Loucy (cell line): ENCODE measurements around the gene RTF1.
A peak's percentile ranks its signal among the peaks of the same experiment; 100 is the strongest.
"Not testable (repeated sequence)": the region's sequence is repeated elsewhere in the genome, so short reads cannot be mapped to it uniquely, and the experiment has no call there.

ENCODE experiments used
- H2AFZ ChIP-seq: fragments of 200-600 bp; sonication (generic); 2 replicates; pipeline ENCODE4 v1.6.0; 2016; ENCODE audit warnings: antibody characterized with exemption, mild to moderate bottlenecking, low read length, moderate library complexity
- H3F3A ChIP-seq: fragments of 200-600 bp; 2 replicates; pipeline ENCODE4 v1.6.0; 2016; ENCODE audit warnings: antibody characterized with exemption, low read depth, mild to moderate bottlenecking
- H3K27me3 ChIP-seq: fragments of 200-600 bp; sonication (generic); 2 replicates; pipeline ENCODE4 v1.6.1; 2014; ENCODE audit warnings: low read length, mild to moderate bottlenecking; ENCODE audit not compliant: insufficient read depth, poor library complexity, severe bottlenecking
- H3K36me3 ChIP-seq: fragments of 200-600 bp; sonication (generic); 2 replicates; pipeline ENCODE4 v1.6.1; 2016; ENCODE audit warnings: low read length; ENCODE audit not compliant: insufficient read depth
- H3K4me1 ChIP-seq: fragments of 200-600 bp; sonication (generic); 2 replicates; pipeline ENCODE4 v1.5.1; 2014; ENCODE audit warnings: low read length, mild to moderate bottlenecking; ENCODE audit not compliant: insufficient read depth, poor library complexity, severe bottlenecking
- H3K4me2 ChIP-seq: fragments of 200-600 bp; sonication (generic); 2 replicates; pipeline ENCODE4 v1.6.0; 2014; ENCODE audit warnings: antibody characterized with exemption, low read length, low read depth, mild to moderate bottlenecking; ENCODE audit not compliant: poor library complexity, severe bottlenecking
- H3K4me3 ChIP-seq: fragments of 200-600 bp; sonication (generic); 2 replicates; pipeline ENCODE4 v1.5.1; 2014; ENCODE audit warnings: low read length, mild to moderate bottlenecking, mixed read lengths; ENCODE audit not compliant: poor library complexity, severe bottlenecking
- H3K79me2 ChIP-seq: fragments of 200-600 bp; sonication (generic); 2 replicates; pipeline ENCODE4 v1.6.1; 2014; ENCODE audit warnings: low read length; ENCODE audit not compliant: insufficient read depth
- H3K9ac ChIP-seq: fragments of 200-600 bp; sonication (generic); 2 replicates; pipeline ENCODE4 v1.6.0; 2014; ENCODE audit warnings: mild to moderate bottlenecking, low read depth, low read length, moderate library complexity; ENCODE audit not compliant: poor library complexity, severe bottlenecking
- H3K9me2 ChIP-seq: fragments of 200-600 bp; sonication (generic); replicated peaks from 2 replicates; pipeline ENCODE4 v1.6.1; 2016; ENCODE audit warnings: low read depth, low read length, mixed read lengths
- H3K9me3 ChIP-seq: fragments of 200-600 bp; sonication (generic); 2 replicates; pipeline ENCODE4 v1.6.1; 2014; ENCODE audit warnings: mild to moderate bottlenecking, antibody characterized with exemption, low read length, low read depth; ENCODE audit not compliant: insufficient read depth
- H4K20me1 ChIP-seq: fragments of 200-600 bp; sonication (generic); 2 replicates; pipeline ENCODE4 v1.6.0; 2014; ENCODE audit warnings: antibody characterized with exemption, low read length, mild to moderate bottlenecking; ENCODE audit not compliant: insufficient read depth, poor library complexity, severe bottlenecking
- EZH2phosphoT487 ChIP-seq: fragments of 200-600 bp; IDR thresholded peaks from 2 replicates; pipeline ENCODE4 v1.6.1; 2018; ENCODE audit warnings: antibody characterized with exemption, mild to moderate bottlenecking, moderate library complexity, borderline replicate concordance
- TF ChIP-seq, protein P1 (sequence below): fragments of 200-600 bp; sonication (generic); conservative IDR thresholded peaks from 2 replicates; pipeline ENCODE4 v1.5.1; 2014; ENCODE audit warnings: mild to moderate bottlenecking, antibody characterized with exemption, low read length

The RTF1 gene

DNA sequence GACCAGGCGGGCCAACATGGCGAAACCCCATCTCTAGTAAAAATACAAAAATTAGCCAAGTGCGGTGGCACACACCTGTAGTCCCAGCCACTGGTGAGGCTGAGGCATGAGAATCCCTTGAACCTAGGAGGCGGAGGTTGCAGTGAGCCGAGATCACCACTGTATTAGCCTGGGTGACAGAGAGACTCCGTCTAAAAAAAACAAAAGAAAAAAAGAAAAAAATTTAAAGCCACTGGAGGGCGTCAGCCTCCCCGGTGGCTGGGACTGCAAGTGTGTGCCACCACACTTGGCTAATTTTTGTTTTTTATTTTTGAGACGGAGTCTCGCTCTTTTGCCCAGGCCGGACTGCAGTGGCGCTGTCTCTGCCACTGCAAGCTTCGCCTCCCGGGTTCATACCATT, 7.9 kb downstream of the RTF1 start:
- peaks cover 68% of the 10 kb centered on the region for H4K20me1 ChIP-seq
- H3K9me3 ChIP-seq = no peaks in the 10 kb centered on the region
- no peak overlapping the region for H2AFZ ChIP-seq

DNA sequence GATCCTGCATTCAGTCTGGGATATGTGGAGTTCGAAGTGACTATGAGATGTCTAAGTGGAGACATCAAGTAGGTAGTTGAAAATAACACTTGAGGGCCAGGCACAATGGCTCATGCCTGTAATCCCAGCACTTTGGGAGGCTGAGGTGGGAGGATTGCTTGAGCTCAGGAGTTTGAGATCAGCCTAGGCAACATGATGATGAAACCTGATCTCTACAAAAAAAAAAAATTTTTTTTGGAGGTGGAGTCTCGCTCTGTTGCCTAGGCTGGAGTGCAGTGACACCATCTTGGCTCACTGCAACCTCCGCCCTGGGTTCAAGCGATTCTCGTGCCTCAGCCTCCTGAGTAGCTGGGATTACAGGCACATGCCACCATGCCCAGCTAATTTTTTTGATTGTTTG, 9.0 kb downstream of the RTF1 start:
- not testable (repeated sequence) for H3K4me3 ChIP-seq, H3F3A ChIP-seq, H3K9me3 ChIP-seq, H3K9ac ChIP-seq, H3K4me2 ChIP-seq, H3K36me3 ChIP-seq, H3K27me3 ChIP-seq, H2AFZ ChIP-seq, H3K9me2 ChIP-seq
- Histone ChIP-seq H3K4me1 (peaks cover 13% of the 10 kb centered on the region), H3K79me2 (peaks cover 87% of the 10 kb centered on the region), H4K20me1 (peaks cover 62% of the 10 kb centered on the region)

More for the DNA sequence above, 7.9 kb downstream of the RTF1 start:
- H3K4me3 ChIP-seq = no peak overlapping the region
- peaks cover 88% of the 10 kb centered on the region for H3K79me2 ChIP-seq
- peaks cover 24% of the 10 kb centered on the region for H3K4me1 ChIP-seq
- H3K4me2 ChIP-seq = peak overlapping the region; percentile 3
- H3K27me3 ChIP-seq = no peaks in the 10 kb centered on the region
- peaks cover 4% of the 10 kb centered on the region; the same call in 1 of the 2 replicates for H3K36me3 ChIP-seq
- H3K9me2 ChIP-seq = no peaks in the 10 kb centered on the region
- H3F3A ChIP-seq = 0 out of 2 replicates have a peak, but pooled peaks cover 3% of the 10 kb centered on the region
- TF ChIP-seq, protein P1, sequence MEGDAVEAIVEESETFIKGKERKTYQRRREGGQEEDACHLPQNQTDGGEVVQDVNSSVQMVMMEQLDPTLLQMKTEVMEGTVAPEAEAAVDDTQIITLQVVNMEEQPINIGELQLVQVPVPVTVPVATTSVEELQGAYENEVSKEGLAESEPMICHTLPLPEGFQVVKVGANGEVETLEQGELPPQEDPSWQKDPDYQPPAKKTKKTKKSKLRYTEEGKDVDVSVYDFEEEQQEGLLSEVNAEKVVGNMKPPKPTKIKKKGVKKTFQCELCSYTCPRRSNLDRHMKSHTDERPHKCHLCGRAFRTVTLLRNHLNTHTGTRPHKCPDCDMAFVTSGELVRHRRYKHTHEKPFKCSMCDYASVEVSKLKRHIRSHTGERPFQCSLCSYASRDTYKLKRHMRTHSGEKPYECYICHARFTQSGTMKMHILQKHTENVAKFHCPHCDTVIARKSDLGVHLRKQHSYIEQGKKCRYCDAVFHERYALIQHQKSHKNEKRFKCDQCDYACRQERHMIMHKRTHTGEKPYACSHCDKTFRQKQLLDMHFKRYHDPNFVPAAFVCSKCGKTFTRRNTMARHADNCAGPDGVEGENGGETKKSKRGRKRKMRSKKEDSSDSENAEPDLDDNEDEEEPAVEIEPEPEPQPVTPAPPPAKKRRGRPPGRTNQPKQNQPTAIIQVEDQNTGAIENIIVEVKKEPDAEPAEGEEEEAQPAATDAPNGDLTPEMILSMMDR = no peak
- TF ChIP-seq EZH2phosphoT487 = no peak
- H3K9ac ChIP-seq = no peak overlapping the region

- Histone ChIP-seq H3K9me2 (no peaks in the 10 kb centered on the region), H4K20me1 (peaks cover 40% of the 10 kb centered on the region), H3K79me2 (peaks cover 84% of the 10 kb centered on the region), H3K9me3 (no peaks in the 10 kb centered on the region), H3K27me3 (no peaks in the 10 kb centered on the region), H3F3A (0 out of 2 replicates have a peak, but pooled peaks cover 3% of the 10 kb centered on the region), H3K36me3 (peaks cover 1% of the 10 kb centered on the region; the same call in 1 of the 2 replicates), H3K4me3 (no peak overlapping the region), H3K9ac (no peak overlapping the region), H3K4me2 (no peak overlapping the region), H2AFZ (no peak overlapping the region), H3K4me1 (peaks cover under 1% of the 10 kb centered on the region)
- TF ChIP-seq, protein P1 = no peak
- no peak for TF ChIP-seq EZH2phosphoT487
Observed at GRCh38 chr15:41429003-41429890, 12.4 kb downstream of the RTF1 start.
